Inferior parietal cortex (tissue), 1 donor: Measurements from ENCODE around the gene KLHL42.

Experiments used
- DNase-seq: peaks from one replicate; pipeline ENCODE4 v3.0.0-alpha.2; 2016; ENCODE audit errors: extremely low spot score

Gene KLHL42

GRCh38 chr12:27780612-27781408, 777 bp downstream of the KLHL42 start:
- DNase-seq, result no peak

GRCh38 chr12:27781680-27782079, 1.6 kb downstream of the KLHL42 start:
- DNase-seq, result no peak

DNA sequence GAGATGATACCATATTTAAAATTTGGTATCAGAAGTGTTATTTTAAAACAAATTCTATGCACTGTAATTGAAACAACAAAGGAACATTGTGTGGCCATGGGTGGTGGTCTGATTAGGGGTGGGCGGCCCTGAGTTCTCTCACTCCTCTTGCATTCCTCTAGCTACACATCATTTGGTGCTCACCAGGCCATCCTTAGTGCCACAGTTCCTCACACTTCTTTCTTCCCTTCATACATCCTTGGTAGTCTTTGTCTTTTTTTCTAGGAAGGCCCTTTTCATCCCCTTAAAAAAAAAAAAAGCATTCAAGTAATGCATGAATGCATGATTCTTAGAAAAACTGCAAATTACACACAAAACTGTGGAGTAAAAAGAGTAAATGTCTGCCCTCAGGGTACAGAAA, 2.4 kb downstream of the KLHL42 start:
- no peak for DNase-seq

DNA sequence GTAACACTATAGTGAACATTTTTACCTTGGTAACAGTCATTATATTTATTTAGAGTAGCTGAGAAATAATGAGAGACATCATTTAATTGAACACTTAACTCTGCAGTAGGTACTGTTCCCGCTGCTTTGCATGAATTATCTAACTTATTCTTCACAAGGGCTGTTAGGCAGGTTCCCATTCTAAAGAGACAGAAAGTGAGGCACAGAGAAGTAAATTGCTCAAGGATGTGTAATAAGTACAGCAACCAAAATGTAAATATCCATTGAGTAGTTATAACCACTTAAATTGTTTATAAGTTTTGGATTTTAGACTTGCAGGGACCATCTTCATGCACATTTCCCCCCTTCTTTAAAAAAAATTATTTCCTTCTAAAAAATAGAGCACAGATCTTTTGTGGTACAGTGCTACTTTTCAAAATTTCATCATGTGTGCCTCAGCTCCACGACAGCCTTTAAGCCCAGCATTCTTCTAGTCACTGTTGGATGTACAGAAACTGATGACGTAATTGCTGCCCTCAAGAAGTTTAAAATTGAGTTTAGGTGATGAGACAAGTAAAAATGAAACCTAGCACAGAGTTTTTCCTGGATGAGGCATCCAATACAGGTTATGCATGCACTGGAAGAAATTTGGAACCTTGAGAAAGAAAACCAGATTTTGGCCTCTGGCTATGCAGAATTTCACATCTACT, 6.0 kb downstream of the KLHL42 start:
- no peak for DNase-seq

- DNase-seq, result no peak
These were observed 7.5 kb downstream of the KLHL42 start for GRCh38 chr12:27787559-27787958.

- no peak for DNase-seq
These were observed 10.1 kb downstream of the KLHL42 start for GRCh38 chr12:27790179-27790578.

DNA sequence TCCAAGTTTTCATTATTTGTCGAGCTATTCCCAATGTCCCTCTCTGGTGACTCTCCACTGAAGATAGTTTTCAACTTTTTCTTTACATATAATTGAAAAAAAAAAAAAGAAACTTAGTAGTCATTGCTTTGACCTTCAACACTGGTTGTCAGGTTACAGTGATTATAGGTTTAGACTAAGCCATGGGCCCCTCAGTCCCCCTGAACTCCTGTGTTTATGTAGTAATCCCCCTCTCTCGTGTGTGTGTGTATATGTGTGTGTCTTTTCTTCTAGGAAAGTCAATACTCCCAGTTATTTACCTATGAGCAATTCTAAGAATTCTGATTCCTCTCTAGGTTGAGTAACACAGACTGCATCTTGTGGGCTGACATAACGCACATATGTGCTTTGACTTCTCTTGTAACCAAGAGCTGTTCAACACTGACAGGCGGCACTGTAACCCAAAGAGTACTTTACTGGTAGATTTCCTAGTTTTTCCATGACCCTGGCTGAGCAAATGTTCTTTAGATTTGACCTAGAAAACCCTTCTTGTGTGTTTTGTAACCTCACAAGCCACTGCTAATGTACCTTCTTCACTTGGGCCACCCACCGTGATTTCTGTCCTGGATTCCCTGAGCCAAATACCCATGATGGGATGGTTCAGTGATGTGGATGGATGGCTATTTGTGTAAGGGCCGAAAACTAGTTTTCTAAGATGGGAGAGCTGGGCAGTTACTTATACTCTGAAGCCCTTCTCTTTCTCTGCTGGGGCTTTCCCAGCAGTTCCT, 15.0 kb downstream of the KLHL42 start:
- DNase-seq, result no peak

DNA sequence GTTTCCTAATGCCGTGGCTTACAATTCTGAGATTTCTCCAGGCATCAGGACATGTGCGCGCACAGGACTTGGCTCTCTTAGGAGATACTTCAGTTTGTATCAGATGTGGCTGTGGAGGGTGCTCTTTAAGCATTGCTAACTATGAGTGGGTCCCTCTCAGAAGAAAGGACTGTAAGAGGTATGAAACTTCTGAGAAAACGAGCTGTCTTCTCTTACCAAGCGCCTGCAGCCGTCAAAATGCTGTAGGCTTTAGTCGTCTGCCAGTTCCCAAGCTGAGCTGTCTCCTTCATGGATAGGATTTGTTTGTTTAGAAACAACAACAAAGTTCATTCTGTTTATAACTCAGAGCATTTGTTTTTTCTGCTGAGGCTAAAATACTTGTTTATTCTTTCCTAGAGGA, 16.1 kb downstream of the KLHL42 start:
- DNase-seq, result no peak

DNA sequence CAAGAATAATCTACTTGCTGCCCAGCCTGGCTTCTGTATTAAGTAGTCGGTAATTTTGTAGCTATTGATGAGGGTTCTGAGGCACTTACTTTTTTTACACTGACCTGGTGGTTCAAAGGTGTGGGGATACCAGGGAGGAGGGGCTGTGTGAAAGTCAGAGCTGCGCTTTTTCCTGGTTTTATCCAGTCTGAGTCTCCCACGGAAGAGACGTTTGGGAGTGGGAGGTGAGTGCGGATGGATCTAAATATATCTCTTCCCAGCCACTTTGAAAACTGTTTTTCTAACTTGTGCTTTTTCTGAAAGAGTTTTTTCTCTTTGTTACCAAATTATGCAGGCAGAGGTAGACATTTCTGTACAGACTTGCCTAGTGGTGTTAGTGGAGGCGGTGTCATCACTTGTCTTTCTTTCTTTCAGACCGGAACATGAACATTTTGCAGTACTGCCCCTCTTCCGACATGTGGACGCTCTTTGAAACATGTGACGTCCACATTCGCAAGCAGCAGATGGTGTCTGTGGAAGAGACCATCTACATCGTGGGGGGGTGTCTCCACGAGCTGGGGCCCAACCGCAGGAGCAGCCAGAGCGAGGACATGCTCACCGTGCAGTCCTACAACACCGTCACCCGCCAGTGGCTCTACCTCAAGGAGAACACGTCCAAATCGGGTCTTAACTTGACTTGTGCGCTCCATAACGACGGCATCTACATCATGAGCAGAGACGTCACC, 17.4 kb downstream of the KLHL42 start:
- DNase-seq, result no peak

GRCh38 chr12:27800819-27801218, 20.8 kb downstream of the KLHL42 start:
- DNase-seq, result no peak

- no peak for DNase-seq
These were observed 21.6 kb downstream of the KLHL42 start for GRCh38 chr12:27801630-27802029.

DNA sequence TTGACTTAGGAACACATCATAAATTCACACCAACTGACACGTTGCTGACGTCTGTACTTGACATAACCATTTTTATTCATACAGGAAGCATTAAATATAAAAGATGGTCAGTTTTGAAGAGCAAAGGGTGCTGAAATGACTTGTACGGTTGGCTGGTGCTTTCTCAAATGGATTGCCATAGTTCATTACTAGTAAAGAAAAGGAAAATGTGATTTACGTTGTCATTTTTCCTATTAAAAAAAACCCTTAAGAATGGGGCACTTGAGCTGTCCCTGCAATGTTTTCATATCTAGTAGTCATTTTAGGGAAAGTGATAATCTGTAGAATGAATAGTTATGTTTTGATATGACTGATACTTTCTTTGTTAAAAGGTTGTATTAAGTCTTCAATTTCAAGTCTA, 22.5 kb downstream of the KLHL42 start:
- no peak for DNase-seq

DNA sequence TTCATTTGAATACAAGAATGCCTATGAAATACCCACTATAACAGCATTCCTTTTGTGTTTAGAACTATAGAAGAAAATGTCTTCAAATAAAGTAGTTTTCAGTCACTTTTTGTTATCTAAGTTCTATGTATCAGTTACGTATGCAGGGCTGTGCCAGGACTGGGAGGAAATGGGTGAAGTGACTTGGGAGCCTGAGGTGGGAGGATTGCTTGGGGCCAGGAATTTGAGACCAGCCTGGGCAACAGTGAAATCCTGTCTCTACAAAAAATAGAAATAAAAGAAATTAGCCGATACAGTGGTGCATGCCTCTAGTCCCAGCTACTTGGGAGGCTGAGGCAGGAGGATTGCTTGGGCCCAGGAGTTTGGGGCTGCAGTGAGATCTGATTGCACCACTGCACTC, 22.9 kb downstream of the KLHL42 start:
- DNase-seq, result no peak

DNA sequence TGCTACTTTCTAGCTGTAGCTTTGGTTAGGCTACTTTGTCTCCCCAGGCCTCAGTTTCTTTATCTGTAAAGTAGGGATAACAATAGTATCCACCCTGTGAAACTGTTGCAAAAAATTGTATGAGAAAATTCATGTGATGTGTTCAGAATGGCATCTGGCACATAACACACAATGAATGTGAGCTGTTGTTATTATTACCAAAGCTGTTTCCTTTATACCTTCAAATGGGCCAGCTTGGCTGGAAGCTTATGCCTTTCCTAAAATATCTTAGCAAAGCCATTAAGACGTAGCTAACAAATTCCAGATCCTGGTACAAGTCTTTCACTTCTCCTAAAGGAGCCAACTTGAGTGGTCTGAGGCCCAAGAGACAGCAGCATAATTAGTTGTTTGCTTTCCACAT, 25.2 kb downstream of the KLHL42 start:
- no peak for DNase-seq

DNA sequence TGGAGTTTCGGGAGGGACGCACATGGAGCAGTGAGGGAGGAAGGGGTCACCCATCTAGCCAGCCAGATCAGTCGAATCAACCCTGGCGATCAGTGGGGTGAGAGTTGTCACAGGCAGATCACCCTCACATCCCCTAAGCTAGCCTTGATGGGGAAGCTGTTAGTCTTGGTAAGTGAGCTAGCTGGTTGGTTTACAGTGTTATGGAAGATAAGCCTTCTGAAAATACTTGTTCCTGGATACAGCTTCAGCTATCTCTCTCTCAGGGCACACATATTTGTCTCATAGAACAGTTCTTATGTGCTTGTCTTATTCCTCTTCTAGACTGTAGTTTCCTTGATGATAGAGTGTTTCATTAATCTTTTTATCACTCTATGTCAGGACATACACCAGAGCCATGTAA, 26.2 kb downstream of the KLHL42 start:
- no peak for DNase-seq

- no peak for DNase-seq
These were observed 27.1 kb downstream of the KLHL42 start for GRCh38 chr12:27807063-27807703.

DNA sequence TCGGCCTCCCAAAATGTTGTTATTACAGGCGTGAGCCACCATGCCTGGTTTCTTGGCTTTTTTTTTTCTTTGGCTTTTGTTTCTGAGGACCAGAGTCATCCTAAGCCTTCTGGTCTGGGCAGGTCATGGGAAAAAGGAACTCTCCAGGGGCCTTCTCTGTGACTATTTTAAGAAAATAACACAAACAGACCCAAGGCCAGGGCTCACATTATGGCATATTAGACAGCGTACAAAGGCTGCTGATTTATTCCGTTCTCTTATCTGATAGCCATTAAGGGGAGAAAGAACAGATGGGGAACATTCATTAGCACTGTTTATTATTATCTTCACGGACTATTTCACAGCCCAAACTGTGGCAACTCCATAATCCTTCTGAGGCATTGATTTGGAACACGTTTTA, 28.8 kb downstream of the KLHL42 start:
- no peak for DNase-seq

- DNase-seq, result no peak
These were observed 30.7 kb downstream of the KLHL42 start for GRCh38 chr12:27810756-27811155.

DNA sequence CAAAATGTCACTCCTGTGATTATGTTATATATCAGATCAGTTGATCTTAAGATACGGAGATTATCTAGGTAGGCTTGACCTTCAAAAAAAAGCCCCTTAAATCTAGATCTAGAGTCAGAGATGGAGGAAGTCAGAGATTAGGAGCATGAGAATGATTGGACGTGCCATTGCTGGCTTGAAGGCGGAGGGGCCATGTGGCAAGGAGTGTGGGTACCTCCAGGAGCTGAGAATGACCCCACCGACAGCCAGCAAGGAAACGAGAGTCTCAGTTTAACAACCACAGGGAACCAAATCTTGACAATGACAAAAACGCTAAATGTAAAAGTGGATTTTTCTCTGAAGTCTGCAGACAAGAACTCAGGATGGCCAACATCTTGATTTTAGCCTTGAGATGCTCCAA, 32.5 kb downstream of the KLHL42 start:
- DNase-seq, result no peak

DNA sequence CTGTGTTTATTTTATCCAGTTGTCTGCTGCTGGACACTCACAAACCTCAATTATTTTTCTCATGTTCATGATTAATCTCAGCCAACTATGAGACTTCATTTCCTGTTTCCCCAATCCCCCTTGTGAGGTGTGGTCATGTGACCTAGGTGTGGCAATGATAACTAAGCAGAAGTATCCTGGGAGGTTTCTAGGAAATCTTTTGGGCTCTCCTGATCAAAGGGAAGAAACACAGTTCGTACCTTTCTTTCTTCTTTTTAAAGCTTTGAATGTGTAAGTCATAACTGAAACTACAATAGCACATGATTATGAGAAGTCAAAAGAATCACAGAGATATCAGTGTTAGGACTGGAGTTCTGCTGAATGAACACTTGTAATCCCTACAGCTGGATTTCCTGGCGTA, 34.4 kb downstream of the KLHL42 start:
- no peak for DNase-seq

GRCh38 chr12:27814851-27815591, 35.0 kb downstream of the KLHL42 start:
- no peak for DNase-seq
